SK-N-SH (cell line): Measurements from ENCODE around the gene LPCAT1. TPM values are rescaled to one million over a fixed set of nuclear protein-coding genes. Genes with fewer than 3 reads are reported as not detected.

ENCODE experiments used
- CTCF ChIA-PET: fragments of 300-600, 350-600 bp; formaldehyde crosslinking; extraction: SDS; loops from one replicate; lab custom pipeline; 2021; lab: Yijun Ruan, JAX
- POLR2A ChIA-PET: fragments of 350-600 bp; sonication (Branson Sonifier 250); formaldehyde crosslinking; extraction: SDS; loops from one replicate; lab custom pipeline; 2020; ENCODE audit warnings: antibody characterized with exemption, inconsistent platforms; lab: Yijun Ruan, JAX
- DNase-seq: peaks from one replicate; pipeline ENCODE4 v3.0.0; 2012
- H2AFZ ChIP-seq: fragments of 200-600 bp; sonication (generic); 2 replicates; pipeline ENCODE4 v1.8.1; 2016; ENCODE audit warnings: antibody characterized with exemption, mild to moderate bottlenecking, low read depth
- H3F3A ChIP-seq: fragments of 200-600 bp; sonication (generic); replicated peaks from 2 replicates; pipeline ENCODE3; 2016; ENCODE audit warnings: antibody characterized with exemption, mild to moderate bottlenecking; ENCODE audit not compliant: insufficient read depth
- H3K27ac ChIP-seq, 2 experiments: fragments of 200-500 bp in 1 of 2; fragments of 200-600 bp in 1 of 2; sonication (Bioruptor generic) in 1 of 2; sonication (generic), shearing (Covaris generic) in 1 of 2; 2 replicates each; pipeline versions ENCODE4 v1.5.1 to v1.6.1; 2014 to 2016; ENCODE audit warnings: low read depth in 2 of 2, inconsistent platforms in 1 of 2, low read length in 1 of 2, mild to moderate bottlenecking in 1 of 2, mixed read lengths in 1 of 2
- H3K27me3 ChIP-seq: fragments of 200-600 bp; sonication (generic), shearing (Covaris generic); 2 replicates; pipeline ENCODE4 v1.6.1; 2016; ENCODE audit warnings: mixed run types; ENCODE audit not compliant: insufficient read depth
- H3K36me3 ChIP-seq, 2 experiments: fragments of 200-500 bp in 1 of 2; fragments of 200-600 bp in 1 of 2; sonication (Bioruptor generic) in 1 of 2; sonication (generic) in 1 of 2; replicated peaks in 1 of 2; 2 replicates each; pipeline versions ENCODE3 to v1.5.1; 2014 to 2016; ENCODE audit warnings: low read length in 1 of 2, mild to moderate bottlenecking in 1 of 2; ENCODE audit not compliant: insufficient read depth in 2 of 2, control insufficient read depth in 1 of 2
- H3K4me1 ChIP-seq, 2 experiments: fragments of 200-500 bp in 1 of 2; fragments of 200-600 bp in 1 of 2; sonication (Bioruptor generic) in 1 of 2; sonication (generic), shearing (Covaris generic) in 1 of 2; 2 replicates each; pipeline versions ENCODE4 v1.5.1 to v1.6.1; 2014 to 2016; ENCODE audit warnings: low read depth in 1 of 2, low read length in 1 of 2, mixed run types in 1 of 2; ENCODE audit not compliant: insufficient read depth in 2 of 2, control insufficient read depth in 1 of 2
- H3K4me2 ChIP-seq: fragments of 200-600 bp; sonication (generic), shearing (Covaris generic); 2 replicates; pipeline ENCODE4 v1.6.1; 2017; ENCODE audit warnings: mixed run types
- H3K4me3 ChIP-seq, 2 experiments: fragments of 200-500 bp in 1 of 2; fragments of 200-600 bp in 1 of 2; sonication (Bioruptor generic) in 1 of 2; sonication (generic), shearing (Covaris generic) in 1 of 2; 2 replicates each; pipeline versions ENCODE4 v1.5.1 to v1.8.1; 2014 to 2016; ENCODE audit warnings: low read depth in 2 of 2, inconsistent platforms in 1 of 2, low read length in 1 of 2, mild to moderate bottlenecking in 1 of 2, mixed read lengths in 1 of 2, moderate library complexity in 1 of 2
- H3K79me2 ChIP-seq: fragments of 200-600 bp; sonication (generic); 2 replicates; pipeline ENCODE4 v1.8.1; 2017; ENCODE audit warnings: mild to moderate bottlenecking; ENCODE audit not compliant: insufficient read depth
- H3K9ac ChIP-seq: fragments of 200-600 bp; sonication (generic); 2 replicates; pipeline ENCODE4 v1.6.1; 2017; ENCODE audit warnings: mixed run types
- H3K9me2 ChIP-seq: fragments of 200-600 bp; sonication (generic); 2 replicates; pipeline ENCODE4 v1.6.1; 2017; ENCODE audit warnings: mixed run types
- H3K9me3 ChIP-seq: fragments of 200-600 bp; sonication (generic); 2 replicates; pipeline ENCODE4 v1.6.1; 2017; ENCODE audit warnings: mixed run types, mild to moderate bottlenecking, moderate library complexity
- H4K20me1 ChIP-seq: fragments of 200-600 bp; sonication (generic); 2 replicates; pipeline ENCODE4 v1.6.1; 2017; ENCODE audit warnings: mild to moderate bottlenecking, mixed run types; ENCODE audit not compliant: insufficient read depth
- CHD2 ChIP-seq: fragments of 150-350 bp; IDR thresholded peaks from 2 replicates; pipeline ENCODE4 v1.6.1; 2018; ENCODE audit warnings: low read length; ENCODE audit not compliant: partially characterized antibody
- EP300 ChIP-seq, 2 experiments: IDR thresholded peaks; 2 replicates each; pipeline versions ENCODE4 v1.4.0 to v1.6.1; 2012; ENCODE audit warnings: borderline replicate concordance in 1 of 2, low read depth in 1 of 2, low read length in 1 of 2
- EZH2phosphoT487 ChIP-seq: fragments of 200-600 bp; sonication (generic); IDR thresholded peaks from 2 replicates; pipeline ENCODE4 v1.6.1; 2017; ENCODE audit warnings: low read depth, mixed run types, mild to moderate bottlenecking, antibody characterized with exemption, moderate library complexity, borderline replicate concordance
- FOXJ3 ChIP-seq: sonication (generic); formaldehyde crosslinking; IDR thresholded peaks from 2 replicates; pipeline ENCODE4 v1.5.1; 2020; ENCODE audit warnings: mild to moderate bottlenecking, missing genetic modification reagents
- FOXM1 ChIP-seq: IDR thresholded peaks from 2 replicates; pipeline ENCODE4 v1.4.0; 2012; ENCODE audit warnings: low read depth, mild to moderate bottlenecking
- GABPA ChIP-seq: IDR thresholded peaks from 2 replicates; pipeline ENCODE4 v1.4.0; 2012; ENCODE audit warnings: low read depth, mild to moderate bottlenecking
- GATA2 ChIP-seq: sonication (generic); formaldehyde crosslinking; IDR thresholded peaks from 2 replicates; pipeline ENCODE4 v1.5.0; 2020; ENCODE audit warnings: mild to moderate bottlenecking, missing genetic modification reagents
- JUND ChIP-seq: IDR thresholded peaks from 2 replicates; pipeline ENCODE4 v1.4.0; 2012
- MAX ChIP-seq: IDR thresholded peaks from 2 replicates; pipeline ENCODE4 v1.4.0; 2012; ENCODE audit warnings: low read depth
- MEF2A ChIP-seq: IDR thresholded peaks from 2 replicates; pipeline ENCODE4 v1.4.0; 2012; ENCODE audit warnings: low read depth, borderline replicate concordance
- MXI1 ChIP-seq: IDR thresholded peaks from 2 replicates; pipeline ENCODE4 v1.6.1; 2012; ENCODE audit warnings: mild to moderate bottlenecking, low read depth, low read length, improper control_type of control experiment
- NRF1 ChIP-seq: IDR thresholded peaks from 2 replicates; pipeline ENCODE4 v1.6.1; 2012; ENCODE audit warnings: low read depth, mild to moderate bottlenecking, low read length
- POLR2AphosphoS5 ChIP-seq: IDR thresholded peaks from 2 replicates; pipeline ENCODE4 v1.6.1; 2012; ENCODE audit warnings: low read depth, low read length
- RFX5 ChIP-seq: IDR thresholded peaks from 2 replicates; pipeline ENCODE4 v1.6.1; 2012; ENCODE audit warnings: mild to moderate bottlenecking, improper control_type of control experiment, low read length
- RXRA ChIP-seq: IDR thresholded peaks from 2 replicates; pipeline ENCODE4 v1.4.0; 2012; ENCODE audit warnings: low read depth, mild to moderate bottlenecking, borderline replicate concordance
- SMC3 ChIP-seq: IDR thresholded peaks from 2 replicates; pipeline ENCODE4 v1.6.1; 2012; ENCODE audit warnings: low read depth, low read length, improper control_type of control experiment
- TEAD4 ChIP-seq: IDR thresholded peaks from 2 replicates; pipeline ENCODE4 v1.4.0; 2012; ENCODE audit warnings: mild to moderate bottlenecking, borderline replicate concordance; ENCODE audit not compliant: insufficient read depth
- USF1 ChIP-seq: IDR thresholded peaks from 2 replicates; pipeline ENCODE4 v1.4.0; 2012; ENCODE audit warnings: low read depth, borderline replicate concordance
- YY1 ChIP-seq: IDR thresholded peaks from 2 replicates; pipeline ENCODE4 v1.4.0; 2012; ENCODE audit warnings: low read depth, mild to moderate bottlenecking
- WGBS: methylation state at CpG from one replicate; pipeline ENCODE4 v1.1.6; 2017; ENCODE audit warnings: low lambda C conversion rate; 5-methylcytosine and 5-hydroxymethylcytosine counted together
- polyA plus RNA-seq, 3 experiments: library from polyadenylated mRNA; depleted of rRNA; stranded (reverse); fragments of >200 nt; gene quantifications; 2 replicates each; pipeline ENCODE4 v1.2.3, GENCODE V29; 2012

The LPCAT1 gene
- polyA plus RNA-seq, 1 of the 3 experiments (the other 2 are of a cell fraction) = 42.3 TPM

- Histone ChIP-seq H3K4me2 (no peak overlapping the region), H3K79me2 (no peaks in the 10 kb centered on the region), H3K4me3 (no peak overlapping the region), H3K4me1 (no peaks in the 10 kb centered on the region), H3K9ac (no peak overlapping the region), H2AFZ (no peak overlapping the region), H3K27me3 (peaks cover 17% of the 10 kb centered on the region), H4K20me1 (no peaks in the 10 kb centered on the region), H3K9me2 (no peaks in the 10 kb centered on the region)
- ChIA-PET POLR2A (no interaction called here), CTCF (no interaction called here)
- 0% methylated on average over 3 of the region's 10 CpGs for WGBS
- TF ChIP-seq GATA2 (no peak), MAX (no peak), NRF1 (no peak), RFX5 (no peak), YY1 (no peak), SMC3 (no peak), EZH2phosphoT487 (no peak), MEF2A (no peak), EP300 (IDR thresholded peaks at IDR 0.05; ENCODE audit: borderline replicate concordance in 1 of 2, low read depth in 1 of 2, low read length in 1 of 2) (no peak), MXI1 (no peak), FOXM1 (no peak)
- TF ChIP-seq, all 33 proteins: peak for 0
- Histone ChIP-seq H3F3A (no peaks in the 10 kb centered on the region), H3K27ac (no peak overlapping the region), H3K9me3 (no peaks in the 10 kb centered on the region), H3K36me3 (no peaks in the 10 kb centered on the region)
- no peak for DNase-seq
These were observed 87.7 kb downstream of the LPCAT1 start for GRCh38 chr5:1436036-1436435.

DNA sequence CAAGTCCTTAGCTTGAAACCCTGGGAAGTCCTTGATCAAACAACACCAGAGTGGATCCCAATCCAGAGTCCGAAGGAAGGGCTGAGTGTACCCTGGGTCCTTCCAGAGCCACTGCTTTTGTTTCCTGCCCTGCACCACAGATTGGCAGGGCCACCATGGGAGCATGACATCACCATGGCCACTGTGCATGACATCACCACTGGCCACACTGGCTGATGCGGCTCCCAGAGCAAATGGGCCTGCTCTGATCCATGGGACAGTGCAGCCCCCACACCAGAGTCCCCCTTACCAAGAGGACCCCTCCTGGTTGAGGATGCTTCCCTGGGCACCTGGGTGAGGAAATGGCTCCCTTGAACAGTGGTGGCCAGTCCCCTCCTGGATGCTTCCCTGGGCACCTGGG, 88.4 kb downstream of the LPCAT1 start:
- POLR2A ChIA-PET = no interaction called here
- Histone ChIP-seq H3K27me3 (peaks cover 12% of the 10 kb centered on the region; the same call in 1 of the 2 replicates), H3K4me2 (no peak overlapping the region), H3K4me3 (no peak overlapping the region), H3K79me2 (no peaks in the 10 kb centered on the region), H4K20me1 (no peaks in the 10 kb centered on the region), H3K27ac (no peak overlapping the region), H3F3A (no peaks in the 10 kb centered on the region), H3K9ac (no peak overlapping the region), H2AFZ (no peak overlapping the region), H3K9me3 (no peaks in the 10 kb centered on the region), H3K4me1 (no peaks in the 10 kb centered on the region), H3K36me3 (no peaks in the 10 kb centered on the region), H3K9me2 (no peaks in the 10 kb centered on the region)
- WGBS = 11% methylated on average over 1 of the region's 2 CpGs
- CTCF ChIA-PET = no interaction called here
- DNase-seq = no peak
- TF ChIP-seq TEAD4 (no peak), POLR2AphosphoS5 (no peak), JUND (no peak), RXRA (no peak), FOXJ3 (CRISPR knock-in tag) (no peak), CHD2 (no peak), GABPA (no peak), EZH2phosphoT487 (no peak), USF1 (no peak), MAX (no peak)
